K562 (cell line): ENCODE measurements around the gene VEGFC.

ENCODE experiments used
- BRCA1 ChIP-seq, 2 experiments: fragments of 450-650 bp in 1 of 2; sonication (generic) in 1 of 2; formaldehyde crosslinking in 1 of 2; IDR thresholded peaks; 2 replicates each; pipeline versions ENCODE4 v1.5.0 to v1.6.1; 2017 to 2020; ENCODE audit warnings: mild to moderate bottlenecking in 1 of 2, missing genetic modification reagents in 1 of 2
- EP300 ChIP-seq: IDR thresholded peaks from 2 replicates; pipeline ENCODE4 v1.6.1; 2012; ENCODE audit warnings: low read length, improper control_type of control experiment
- NFXL1 ChIP-seq: fragments of 450-650 bp; formaldehyde crosslinking; IDR thresholded peaks from 2 replicates; pipeline ENCODE4 v1.4.0; 2021; ENCODE audit warnings: mild to moderate bottlenecking
- SMARCE1 ChIP-seq: fragments of 450-650 bp; IDR thresholded peaks from 2 replicates; pipeline ENCODE4 v1.7.1; 2016; ENCODE audit warnings: mild to moderate bottlenecking
- SPI1 ChIP-seq: IDR thresholded peaks from 2 replicates; pipeline ENCODE4 v1.6.1; 2011; ENCODE audit warnings: low read depth, low read length, control low read depth, borderline replicate concordance
- SRF ChIP-seq, 2 experiments: fragments of 250-450, 450-650 bp in 1 of 2; sonication (Bioruptor Pico) in 1 of 2; sonication (generic) in 1 of 2; formaldehyde crosslinking; IDR thresholded peaks; 2 replicates each; pipeline versions ENCODE4 v1.5.0 to v1.5.1; 2020 to 2022; ENCODE audit warnings: mild to moderate bottlenecking in 1 of 2, missing genetic modification reagents in 1 of 2
- TCF15 ChIP-seq: fragments of 250-450 bp; sonication (Bioruptor Pico); IDR thresholded peaks from 2 replicates; pipeline ENCODE4 v1.8.0; 2022; ENCODE audit warnings: moderate library complexity, mild to moderate bottlenecking, inconsistent platforms
- TCF7 ChIP-seq: sonication (generic); IDR thresholded peaks from 2 replicates; pipeline ENCODE4 v1.6.1; 2016; ENCODE audit warnings: antibody characterized with exemption, borderline replicate concordance
- YBX1 ChIP-seq: fragments of 450-650 bp; IDR thresholded peaks from 2 replicates; pipeline ENCODE4 v1.7.1; 2016; ENCODE audit warnings: mild to moderate bottlenecking
- ZNF592 ChIP-seq: fragments of 450-650 bp; IDR thresholded peaks from 2 replicates; pipeline ENCODE4 v1.6.1; 2017; ENCODE audit warnings: antibody characterized with exemption, mild to moderate bottlenecking
- ZNF639 ChIP-seq, 2 experiments: fragments of 200-800 bp in 1 of 2; sonication (Bioruptor generic) in 1 of 2; sonication (generic) in 1 of 2; formaldehyde crosslinking in 1 of 2; IDR thresholded peaks in 1 of 2; conservative IDR thresholded peaks in 1 of 2; 2 replicates each; pipeline versions ENCODE4 v1.5.0 to v1.6.1; 2016 to 2020; ENCODE audit warnings: missing compliant biosample characterization in 1 of 2, missing genetic modification characterization in 1 of 2, missing genetic modification reagents in 1 of 2
- TF ChIP-seq, protein P1 (sequence below): sonication (generic); formaldehyde crosslinking; IDR thresholded peaks from 2 replicates; pipeline ENCODE4 v1.9.0; 2022; ENCODE audit warnings: mild to moderate bottlenecking, missing genetic modification reagents

DNA sequence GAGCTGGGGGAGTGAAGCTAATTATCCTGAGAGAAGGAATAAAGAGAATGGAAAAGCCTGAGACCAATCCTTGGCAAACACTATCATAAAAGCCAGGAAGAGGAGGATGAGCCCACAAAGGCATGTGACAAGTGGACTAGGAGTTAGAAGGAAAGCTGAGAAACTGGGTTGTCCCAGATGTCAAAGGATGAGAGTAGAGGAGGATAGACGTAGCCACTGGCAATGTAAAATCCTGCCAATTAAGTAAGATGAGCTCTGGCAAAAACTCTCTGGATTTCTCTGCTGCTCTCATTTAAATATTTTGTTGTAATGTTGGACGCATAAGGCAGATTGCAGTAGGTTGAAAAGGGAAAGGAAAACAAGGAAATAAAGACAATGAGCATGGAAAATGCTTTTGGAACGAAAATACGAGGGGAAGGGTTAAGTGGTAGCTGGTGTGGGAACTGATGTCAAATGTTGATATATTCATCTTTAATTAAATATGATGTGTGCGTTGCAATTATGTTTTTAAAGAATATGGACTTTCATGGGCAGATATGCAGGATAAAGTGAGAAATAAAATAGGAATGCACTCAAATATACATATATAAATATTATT lies 14.2 kb upstream of the VEGFC start:
- no peak for TF ChIP-seq TCF7
- no peak for TF ChIP-seq SMARCE1
- TF ChIP-seq, protein P1, sequence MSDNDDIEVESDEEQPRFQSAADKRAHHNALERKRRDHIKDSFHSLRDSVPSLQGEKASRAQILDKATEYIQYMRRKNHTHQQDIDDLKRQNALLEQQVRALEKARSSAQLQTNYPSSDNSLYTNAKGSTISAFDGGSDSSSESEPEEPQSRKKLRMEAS = no peak
- no peak for TF ChIP-seq TCF15 (CRISPR knock-in tag)
- no peak for TF ChIP-seq NFXL1 (CRISPR knock-in tag)
- no peak for TF ChIP-seq SRF (CRISPR knock-in tag; IDR thresholded peaks at IDR 0.05)
- no peak for TF ChIP-seq EP300
- no peak for TF ChIP-seq SPI1
- no peak for TF ChIP-seq ZNF592
- TF ChIP-seq BRCA1 (IDR thresholded peaks at IDR 0.05) = no peak
- no peak for TF ChIP-seq BRCA1 (CRISPR knock-in tag; IDR thresholded peaks at IDR 0.05)
- TF ChIP-seq ZNF639 (CRISPR knock-in tag; conservative IDR thresholded peaks at IDR 0.05 in 1 of 2, IDR thresholded peaks at IDR 0.05 in 1 of 2) = no peak
- TF ChIP-seq YBX1 = no peak
